ENCODE data around the gene GLIS1. TPM values are rescaled to one million over a fixed set of nuclear protein-coding genes. Genes with fewer than 3 reads are reported as not detected.

Gene GLIS1
- total and polyA plus RNA-seq, 2 experiments from 2014 or later, result 0.13 to 1.3 TPM

GRCh38 chr1:53781654-53782053, 42.7 kb upstream of the GLIS1 start:
- Histone ChIP-seq H2AFZ (no peak overlapping the region), H3K27me3 (no peaks in the 10 kb centered on the region), H3K4me1 (ENCODE audit: insufficient read depth) (no peaks in the 10 kb centered on the region), H3K4me2 (no peak overlapping the region), H3K36me3 (replicated peaks; ENCODE audit: insufficient read depth, low read depth) (no peaks in the 10 kb centered on the region), H3K9me3 (ENCODE audit: low read depth) (no peaks in the 10 kb centered on the region), H4K20me1 (ENCODE audit: insufficient read depth, poor library complexity, severe bottlenecking) (no peaks in the 10 kb centered on the region), H3K27ac (no peak overlapping the region), H3K9me2 (replicated peaks; ENCODE audit: insufficient read depth) (no peaks in the 10 kb centered on the region), H3K79me2 (no peaks in the 10 kb centered on the region), H3K4me3 (no peak overlapping the region)
- DNase-seq (ENCODE audit: low spot score), result no peak
- 94% methylated on average over 3 of the region's 3 CpGs for WGBS (ENCODE audit: low lambda C conversion rate, missing lambda C conversion rate)
- TF ChIP-seq EZH2phosphoT487 (IDR thresholded peaks at IDR 0.05; ENCODE audit: low read depth, severe bottlenecking, unreplicated experiment) (no peak), CTCF (IDR thresholded peaks at IDR 0.05; ENCODE audit: poor library complexity) (no peak), EZH2 (IDR thresholded peaks at IDR 0.05; ENCODE audit: borderline replicate concordance) (no peak)

DNA sequence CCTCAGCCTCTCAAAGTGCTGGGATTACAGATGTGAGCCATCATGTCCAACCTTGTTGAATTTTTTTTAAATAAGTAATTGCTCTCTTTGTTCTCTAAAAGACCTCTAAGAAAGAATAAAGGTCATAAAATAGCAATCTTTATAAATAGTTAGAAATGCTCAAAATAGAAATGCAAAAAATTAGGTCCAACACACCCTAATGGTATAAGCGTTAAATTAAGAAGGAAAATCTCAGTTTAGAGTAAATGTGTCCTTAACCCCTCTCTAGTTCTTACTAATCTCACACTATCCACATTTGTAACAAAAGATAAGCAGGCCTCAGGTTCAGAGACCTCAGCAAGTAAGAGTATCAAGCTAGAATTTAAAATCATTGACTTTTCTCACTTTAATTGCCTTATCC, 38.3 kb upstream of the GLIS1 start:
- no peaks in the 10 kb centered on the region for H4K20me1 ChIP-seq (ENCODE audit: insufficient read depth, poor library complexity, severe bottlenecking)
- no peaks in the 10 kb centered on the region for H3K79me2 ChIP-seq
- TF ChIP-seq CTCF (IDR thresholded peaks at IDR 0.05; ENCODE audit: poor library complexity) (no peak), EZH2 (IDR thresholded peaks at IDR 0.05; ENCODE audit: borderline replicate concordance) (no peak), EZH2phosphoT487 (IDR thresholded peaks at IDR 0.05; ENCODE audit: low read depth, severe bottlenecking, unreplicated experiment) (no peak)
- H3K4me1 ChIP-seq (ENCODE audit: insufficient read depth), result no peaks in the 10 kb centered on the region
- H3K4me3 ChIP-seq, result no peak overlapping the region
- no peak overlapping the region for H2AFZ ChIP-seq
- H3K36me3 ChIP-seq (replicated peaks; ENCODE audit: insufficient read depth, low read depth), result no peaks in the 10 kb centered on the region
- no peaks in the 10 kb centered on the region for H3K9me3 ChIP-seq (ENCODE audit: low read depth)
- no peak for DNase-seq (ENCODE audit: low spot score)
- no peaks in the 10 kb centered on the region for H3K27me3 ChIP-seq
- no peak overlapping the region for H3K27ac ChIP-seq
- no peak overlapping the region for H3K4me2 ChIP-seq
- WGBS (ENCODE audit: low lambda C conversion rate, missing lambda C conversion rate), result 100% methylated on average over 1 of the region's 1 CpG
- no peaks in the 10 kb centered on the region for H3K9me2 ChIP-seq (replicated peaks; ENCODE audit: insufficient read depth)

- TF ChIP-seq CTCF (IDR thresholded peaks at IDR 0.05; ENCODE audit: poor library complexity) (no peak), EZH2phosphoT487 (IDR thresholded peaks at IDR 0.05; ENCODE audit: low read depth, severe bottlenecking, unreplicated experiment) (no peak), EZH2 (IDR thresholded peaks at IDR 0.05; ENCODE audit: borderline replicate concordance) (no peak)
- H3K4me2 ChIP-seq, result no peak overlapping the region
These were observed 32.7 kb upstream of the GLIS1 start for GRCh38 chr1:53771648-53772047.

DNA sequence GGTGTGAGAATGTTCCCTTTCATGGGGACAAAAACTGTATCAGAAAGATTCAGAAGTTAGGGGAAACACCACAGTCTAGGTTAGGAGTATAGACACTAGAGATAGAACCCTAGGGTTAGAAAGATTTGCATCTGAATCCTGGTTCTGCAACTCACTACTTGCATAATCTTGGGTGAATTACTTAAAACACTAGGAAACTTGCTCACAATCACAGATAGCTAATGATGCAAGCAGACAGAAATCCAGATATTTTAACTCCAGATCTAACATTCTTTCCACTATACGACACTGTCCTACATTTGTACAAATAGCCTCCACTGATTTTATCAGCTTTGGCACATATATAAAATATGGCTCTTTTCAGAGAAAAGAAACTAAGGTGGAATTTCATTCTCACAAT, 30.8 kb upstream of the GLIS1 start:
- no peak overlapping the region for H3K4me2 ChIP-seq
- no peaks in the 10 kb centered on the region for H3K27me3 ChIP-seq
- H3K27ac ChIP-seq, result peak overlapping the region; percentile 50
- no peak for TF ChIP-seq EZH2phosphoT487 (IDR thresholded peaks at IDR 0.05; ENCODE audit: low read depth, severe bottlenecking, unreplicated experiment)
- 71% methylated on average over 1 of the region's 1 CpG for WGBS (ENCODE audit: low lambda C conversion rate, missing lambda C conversion rate)
- no peaks in the 10 kb centered on the region for H4K20me1 ChIP-seq (ENCODE audit: insufficient read depth, poor library complexity, severe bottlenecking)
- H3K9me2 ChIP-seq (replicated peaks; ENCODE audit: insufficient read depth), result no peaks in the 10 kb centered on the region
- H3K36me3 ChIP-seq (replicated peaks; ENCODE audit: insufficient read depth, low read depth), result no peaks in the 10 kb centered on the region
- H3K9me3 ChIP-seq (ENCODE audit: low read depth), result no peaks in the 10 kb centered on the region
- peak; percentile 5 for DNase-seq (ENCODE audit: low spot score)
- H3K4me1 ChIP-seq (ENCODE audit: insufficient read depth), result no peaks in the 10 kb centered on the region
- H2AFZ ChIP-seq, result no peak overlapping the region
- H3K4me3 ChIP-seq, result no peak overlapping the region
- H3K79me2 ChIP-seq, result no peaks in the 10 kb centered on the region

More at GRCh38 chr1:53771648-53772047, 32.7 kb upstream of the GLIS1 start:
- peak; percentile 10 for DNase-seq (ENCODE audit: low spot score)
- 77% methylated on average over 2 of the region's 2 CpGs for WGBS (ENCODE audit: low lambda C conversion rate, missing lambda C conversion rate)
- Histone ChIP-seq H3K4me1 (ENCODE audit: insufficient read depth) (no peaks in the 10 kb centered on the region), H4K20me1 (ENCODE audit: insufficient read depth, poor library complexity, severe bottlenecking) (no peaks in the 10 kb centered on the region), H3K9me3 (ENCODE audit: low read depth) (no peaks in the 10 kb centered on the region), H3K4me3 (no peak overlapping the region), H2AFZ (no peak overlapping the region), H3K79me2 (no peaks in the 10 kb centered on the region), H3K27me3 (no peaks in the 10 kb centered on the region), H3K36me3 (replicated peaks; ENCODE audit: insufficient read depth, low read depth) (no peaks in the 10 kb centered on the region), H3K9me2 (replicated peaks; ENCODE audit: insufficient read depth) (no peaks in the 10 kb centered on the region), H3K27ac (peak overlapping the region; percentile 1)
